Endothelial cell of umbilical vein (primary cell): ENCODE data around the gene ZBTB7B. TPM values are rescaled to one million over a fixed set of nuclear protein-coding genes. Genes with fewer than 3 reads are reported as not detected.

ENCODE experiments used
- BruUV-seq: library from RNA; stranded (reverse); fragments of 400-500 nt; replicated peaks from 2 replicates; lab custom pipeline; 2021; lab: Mats Ljungman, UMichigan
- CTCF ChIA-PET: fragments of 300-600, 350-600 bp; sonication (Branson Sonifier 250); formaldehyde crosslinking; loops from one replicate; lab custom pipeline; 2021; ENCODE audit warnings: antibody characterized with exemption, inconsistent platforms; lab: Charles Lee
- POLR2A ChIA-PET: fragments of 300-600, 350-600 bp; sonication (Branson Sonifier 250); formaldehyde crosslinking; loops from one replicate; lab custom pipeline; 2021; ENCODE audit warnings: antibody characterized with exemption, inconsistent platforms; lab: Charles Lee
- DNase-seq: peaks from one replicate; pipeline ENCODE4 v3.0.0-alpha.2; 2011; ENCODE audit warnings: low read depth, low spot score
- FAIRE-seq: peaks from 2 replicates; lab custom pipeline; 2011; peaks lifted over from hg19 to GRCh38; lab: Jason Lieb, UNC
- H2AFZ ChIP-seq: 2 replicates; pipeline ENCODE4 v1.6.0; 2012; ENCODE audit warnings: low read depth, low read length, control low read depth, inconsistent platforms
- H3K27ac ChIP-seq: 2 replicates; pipeline ENCODE4 v1.5.1; 2011; ENCODE audit warnings: low read depth, mild to moderate bottlenecking, control low read depth, low read length, moderate library complexity; ENCODE audit not compliant: insufficient read depth
- H3K27me3 ChIP-seq, 2 experiments: 2 replicates each; pipeline versions ENCODE4 v1.6.0 to v1.6.1; 2011; ENCODE audit warnings: low read length in 2 of 2, mixed read lengths in 1 of 2; ENCODE audit not compliant: control insufficient read depth in 2 of 2, insufficient read depth in 2 of 2
- H3K36me3 ChIP-seq, 2 experiments: 2 replicates in 1 of 2; 3 replicates in 1 of 2; pipeline ENCODE4 v1.5.1; 2011; ENCODE audit warnings: low read length in 2 of 2, mild to moderate bottlenecking in 1 of 2, moderate library complexity in 1 of 2; ENCODE audit not compliant: control insufficient read depth in 2 of 2, insufficient read depth in 2 of 2; ENCODE audit errors: extremely low read depth in 1 of 2
- H3K4me1 ChIP-seq: 3 replicates; pipeline ENCODE4 v1.5.1; 2011; ENCODE audit warnings: mild to moderate bottlenecking, low read length; ENCODE audit not compliant: control insufficient read depth, insufficient read depth; ENCODE audit errors: extremely low read depth
- H3K4me2 ChIP-seq: 2 replicates; pipeline ENCODE4 v1.6.1; 2011; ENCODE audit warnings: low read length, control low read depth, mixed read lengths; ENCODE audit not compliant: insufficient read depth
- H3K4me3 ChIP-seq, 3 experiments: fragments of 200-600 bp in 1 of 3; sonication (generic), shearing (Covaris generic) in 1 of 3; replicated peaks in 1 of 3; 2 replicates each; pipeline ENCODE4 v1.5.1; 2011 to 2016; ENCODE audit warnings: control low read depth in 3 of 3, low read length in 3 of 3, mild to moderate bottlenecking in 2 of 3, inconsistent platforms in 1 of 3, low read depth in 1 of 3, moderate library complexity in 1 of 3; ENCODE audit not compliant: insufficient read depth in 1 of 3
- H3K79me2 ChIP-seq: 2 replicates; pipeline ENCODE4 v1.6.0; 2012; ENCODE audit warnings: low read length, inconsistent platforms; ENCODE audit not compliant: control insufficient read depth, insufficient read depth
- H3K9ac ChIP-seq: replicated peaks from 2 replicates; pipeline ENCODE3; 2011; ENCODE audit warnings: low read length, control low read depth; ENCODE audit not compliant: insufficient read depth; ENCODE audit errors: extremely low read depth
- H3K9me1 ChIP-seq: replicated peaks from 3 replicates; pipeline ENCODE4 v1.6.0; 2011; ENCODE audit warnings: mild to moderate bottlenecking, low read length; ENCODE audit not compliant: control insufficient read depth, insufficient read depth; ENCODE audit errors: extremely low read depth
- H3K9me3 ChIP-seq: replicated peaks from 2 replicates; pipeline ENCODE4 v1.5.1; 2012; ENCODE audit warnings: low read length, inconsistent platforms; ENCODE audit not compliant: control insufficient read depth, insufficient read depth
- H4K20me1 ChIP-seq: replicated peaks from 2 replicates; pipeline ENCODE3; 2011; ENCODE audit warnings: mild to moderate bottlenecking, low read length; ENCODE audit not compliant: control insufficient read depth, insufficient read depth; ENCODE audit errors: extremely low read depth
- EZH2 ChIP-seq: IDR thresholded peaks from 2 replicates; pipeline ENCODE4 v1.6.1; 2012; ENCODE audit warnings: borderline replicate concordance, low read depth, mild to moderate bottlenecking, moderate library complexity, low read length, inconsistent platforms; ENCODE audit not compliant: severe bottlenecking
- FOS ChIP-seq: IDR thresholded peaks from 2 replicates; pipeline ENCODE4 v1.6.1; 2011; ENCODE audit warnings: mild to moderate bottlenecking, low read length, moderate library complexity, borderline replicate concordance; ENCODE audit not compliant: insufficient read depth
- MYC ChIP-seq: IDR thresholded peaks from one replicate; pipeline ENCODE4 v1.6.1; 2011; ENCODE audit warnings: mild to moderate bottlenecking, low read depth, low read length
- POLR2AphosphoS5 ChIP-seq: IDR thresholded peaks from 2 replicates; pipeline ENCODE4 v1.6.1; 2012; ENCODE audit warnings: low read depth, mild to moderate bottlenecking, control low read depth, low read length, moderate library complexity; ENCODE audit not compliant: insufficient read depth
- dilution Hi-C: fragments of 300-500 bp; cut with MboI; formaldehyde crosslinking; loops from one replicate; pipeline ENCODE4 v1.15.0; 2019; ENCODE audit warnings: low sequenced_read_pairs; ENCODE audit not compliant: extremely low pct_ligation_motif_present
- intact Hi-C: fragments of 100-400 bp; cut with micrococcal nuclease; formaldehyde crosslinking; loops from one replicate; pipeline ENCODE4 v1.10.0; 2022
- polyA plus RNA-seq, 4 experiments: library from polyadenylated mRNA; depleted of rRNA in 3 of 4; stranded (reverse) in 3 of 4; unstranded in 1 of 4; fragments of >200 nt; gene quantifications; 2 replicates each; pipeline versions ENCODE4 v1.2.1 to v1.2.3, GENCODE V29; 2011 to 2012; ENCODE audit warnings: missing spikeins in 1 of 4
- total RNA-seq: library from RNA; stranded (reverse); gene quantifications from 2 replicates; pipeline ENCODE4 v1.2.3, GENCODE V29; 2021
- TF ChIP-seq, protein P1 (sequence below): IDR thresholded peaks from 2 replicates; pipeline ENCODE4 v1.6.1; 2011; ENCODE audit not compliant: insufficient read depth, insufficient read length

The ZBTB7B gene
- total and polyA plus RNA-seq, 2 donors (not counting 3 experiments of a cell fraction or from before 2014, with no cell fraction given): 20.0 to 26.2 TPM

DNA sequence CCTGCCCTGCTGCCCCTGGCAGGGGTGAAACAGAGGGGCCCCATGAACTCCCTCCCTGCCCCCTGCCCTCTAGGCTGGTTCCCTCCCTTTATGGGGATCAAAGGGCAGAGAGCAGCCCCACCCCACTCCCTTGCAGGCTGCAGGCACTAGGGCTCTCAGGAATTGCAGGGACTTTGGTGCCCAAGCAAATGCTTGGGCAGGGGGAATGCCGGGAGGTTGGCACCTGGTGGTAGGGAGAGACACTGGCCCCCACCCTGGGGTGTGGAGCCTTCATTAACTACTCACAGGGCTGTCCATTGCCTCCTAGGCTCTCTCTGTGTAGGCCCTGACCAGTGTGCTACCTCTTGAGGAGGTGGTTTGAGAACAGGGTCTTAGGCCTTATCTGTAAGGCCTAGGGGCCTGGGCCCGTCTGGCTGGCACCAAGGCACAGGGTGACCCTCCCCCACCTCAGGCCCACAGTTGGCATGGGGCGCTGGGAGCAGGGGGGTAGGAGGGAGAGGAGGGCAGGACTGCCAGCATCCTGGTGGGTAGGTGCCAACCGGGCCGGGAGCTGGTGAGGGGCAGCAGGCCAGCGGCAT, 4.7 kb downstream of the ZBTB7B start:
- dilution Hi-C loops (no loop called here), intact Hi-C loops (no loop called here)
- TF ChIP-seq, protein P1, sequence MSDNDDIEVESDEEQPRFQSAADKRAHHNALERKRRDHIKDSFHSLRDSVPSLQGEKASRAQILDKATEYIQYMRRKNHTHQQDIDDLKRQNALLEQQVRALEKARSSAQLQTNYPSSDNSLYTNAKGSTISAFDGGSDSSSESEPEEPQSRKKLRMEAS: no peak
- no peak for TF ChIP-seq FOS
- TF ChIP-seq POLR2AphosphoS5: no peak
- TF ChIP-seq EZH2: no peak
- no peak for TF ChIP-seq MYC
- Histone ChIP-seq H3K9me1 (no peaks in the 10 kb centered on the region), H3K27ac (no peak overlapping the region), H2AFZ (no peak overlapping the region), H3K79me2 (peaks cover 16% of the 10 kb centered on the region), H4K20me1 (no peaks in the 10 kb centered on the region), H3K4me1 (peaks cover 12% of the 10 kb centered on the region), H3K4me3 (no peak overlapping the region), H3K36me3 (no peaks in the 10 kb centered on the region), H3K9ac (no peak overlapping the region), H3K4me2 (no peak overlapping the region), H3K9me3 (no peaks in the 10 kb centered on the region), H3K27me3 (no peaks in the 10 kb centered on the region)
- no TSS peak for BruUV-seq
- no peak for FAIRE-seq
- CTCF ChIA-PET: interaction anchor here (0.6 to 4.3 kb wide), 4 partner anchors 10 to 78 kb away, joined by 3 to 40 read pairs (median 5); no protein-coding TSS in a partner anchor
- POLR2A ChIA-PET: no interaction called here
- DNase-seq: no peak
